GM12878 (cell line): ENCODE results near the gene RGL1. TPM values are rescaled to one million over a fixed set of nuclear protein-coding genes. Genes with fewer than 3 reads are reported as not detected.

ENCODE experiments used
- ATAC-seq: fragments of 200-7000 bp; cut with Tn5 transposase; 3 replicates; pipeline ENCODE4 v1.9.1; 2020; ENCODE audit warnings: mild to moderate bottlenecking, moderate library complexity
- BruUV-seq: library from RNA; stranded (reverse); fragments of 400-500 nt; replicated peaks from 2 replicates; lab custom pipeline; 2021; lab: Mats Ljungman, UMichigan
- CTCF ChIA-PET: fragments of 300-600 bp; sonication (Branson Sonifier 250); formaldehyde crosslinking; extraction: SDS; loops from one replicate; lab custom pipeline; 2021; ENCODE audit warnings: inconsistent platforms; lab: Yijun Ruan, JAX
- POLR2A ChIA-PET: fragments of 350-600 bp; formaldehyde crosslinking; extraction: SDS; loops from one replicate; lab custom pipeline; 2021; ENCODE audit warnings: inconsistent platforms; lab: Charles Lee
- RAD21 ChIA-PET: fragments of 300-600 bp; sonication (Branson Sonifier 250); formaldehyde crosslinking; loops from one replicate; lab custom pipeline; 2023; ENCODE audit warnings: antibody characterized with exemption; ENCODE audit not compliant: unreplicated experiment; lab: Charles Lee
- SMC1A ChIA-PET: fragments of 300-600 bp; sonication (Branson Sonifier 250); formaldehyde crosslinking; loops from one replicate; lab custom pipeline; 2023; ENCODE audit not compliant: unreplicated experiment, uncharacterized antibody; lab: Charles Lee
- DNase-seq: peaks from one replicate; pipeline ENCODE4 v3.0.0-alpha.2; 2011; ENCODE audit warnings: low read depth, low spot score
- FAIRE-seq: peaks from 3 replicates; lab custom pipeline; 2011; peaks lifted over from hg19 to GRCh38; lab: Jason Lieb, UNC
- H2AFZ ChIP-seq: 2 replicates; pipeline ENCODE4 v1.6.0; 2011; ENCODE audit warnings: low read depth, low read length, control low read depth; ENCODE audit not compliant: control insufficient read depth
- H3K27ac ChIP-seq: 2 replicates; pipeline ENCODE4 v1.5.1; 2011; ENCODE audit warnings: control low read depth; ENCODE audit not compliant: control insufficient read depth, insufficient read depth
- H3K27me3 ChIP-seq, 2 experiments: replicated peaks in 1 of 2; 2 replicates each; pipeline versions ENCODE4 v1.6.0 to v1.6.1; 2011; ENCODE audit warnings: low read length in 1 of 2; ENCODE audit not compliant: control insufficient read depth in 2 of 2, insufficient read depth in 2 of 2
- H3K36me3 ChIP-seq, 2 experiments: 2 replicates each; pipeline ENCODE4 v1.5.1; 2011; ENCODE audit warnings: low read length in 1 of 2; ENCODE audit not compliant: control insufficient read depth in 2 of 2, insufficient read depth in 2 of 2
- H3K4me1 ChIP-seq: 2 replicates; pipeline ENCODE4 v1.6.1; 2011; ENCODE audit warnings: mild to moderate bottlenecking, low read length, moderate library complexity, mixed read lengths; ENCODE audit not compliant: control insufficient read depth, insufficient read depth
- H3K4me2 ChIP-seq: 2 replicates; pipeline ENCODE4 v1.6.0; 2011; ENCODE audit warnings: control low read depth; ENCODE audit not compliant: control insufficient read depth, insufficient read depth
- H3K4me3 ChIP-seq: fragments of 200-600 bp; sonication (generic); 2 replicates; pipeline ENCODE4 v1.5.1; 2016
- H3K79me2 ChIP-seq: 2 replicates; pipeline ENCODE4 v1.6.0; 2011; ENCODE audit warnings: low read length; ENCODE audit not compliant: control insufficient read depth, insufficient read depth
- H3K9ac ChIP-seq: 2 replicates; pipeline ENCODE4 v1.8.0; 2011; ENCODE audit warnings: low read length, control low read depth, mixed read lengths; ENCODE audit not compliant: control insufficient read depth, insufficient read depth
- H3K9me3 ChIP-seq: replicated peaks from 3 replicates; pipeline ENCODE4 v1.5.1; 2011; ENCODE audit warnings: mild to moderate bottlenecking, low read length; ENCODE audit not compliant: control insufficient read depth, insufficient read depth
- H4K20me1 ChIP-seq: 2 replicates; pipeline ENCODE4 v1.6.0; 2011; ENCODE audit not compliant: control insufficient read depth, insufficient read depth
- PBX3 ChIP-seq: IDR thresholded peaks from 2 replicates; pipeline ENCODE4 v1.6.1; 2011; ENCODE audit warnings: mild to moderate bottlenecking, low read depth, low read length, moderate library complexity; ENCODE audit not compliant: insufficient replicate concordance
- PML ChIP-seq: IDR thresholded peaks from 2 replicates; pipeline ENCODE4 v1.6.1; 2012; ENCODE audit warnings: low read length, inconsistent platforms
- POLR2A ChIP-seq: IDR thresholded peaks from 2 replicates; pipeline ENCODE4 v1.6.1; 2011; ENCODE audit warnings: low read depth, mild to moderate bottlenecking, low read length
- RUNX3 ChIP-seq: IDR thresholded peaks from 2 replicates; pipeline ENCODE4 v1.6.1; 2012; ENCODE audit warnings: low read length, inconsistent platforms
- TCF7 ChIP-seq: IDR thresholded peaks from 2 replicates; pipeline ENCODE4 v1.6.1; 2014; ENCODE audit warnings: antibody characterized with exemption, borderline replicate concordance
- YBX1 ChIP-seq: fragments of 450-650 bp; IDR thresholded peaks from 2 replicates; pipeline ENCODE4 v1.6.1; 2016; ENCODE audit warnings: antibody characterized with exemption
- WGBS: methylation state at CpG from one replicate; pipeline ENCODE4 v1.1.6; 2016; ENCODE audit warnings: low lambda C conversion rate; ENCODE audit not compliant: insufficient replicate concordance, insufficient coverage; ENCODE audit errors: missing lambda C conversion rate; 5-methylcytosine and 5-hydroxymethylcytosine counted together
- in situ Hi-C: fragments of 300-500 bp; cut with MboI; formaldehyde crosslinking; loops from 9 replicates; pipeline ENCODE4 v1.14.3; 2018; ENCODE audit warnings: mixed read lengths
- intact Hi-C: fragments of 100-400 bp; cut with micrococcal nuclease; formaldehyde crosslinking; loops from one replicate; pipeline ENCODE4 v1.14.2; 2022; ENCODE audit not compliant: unreplicated experiment
- polyA plus RNA-seq, 11 experiments: library from polyadenylated mRNA; depleted of rRNA in 4 of 11; unstranded in 6 of 11; stranded (reverse) in 5 of 11; fragments of >200 nt; fragmentation: Nextera tagmentation in 4 of 11; fragmentation: Illumina TruSeq in 1 of 11; extraction: Ambion mirVana in 4 of 11; extraction: Trizol in 1 of 11; gene quantifications; 1 replicate in 1 of 11; 2 replicates in 10 of 11; pipeline versions ENCODE4 v1.2.1 to v1.2.3, GENCODE V29; 2011 to 2016; ENCODE audit warnings: inconsistent platforms in 2 of 11, missing spikeins in 2 of 11, low read depth in 1 of 11
- total RNA-seq, 4 experiments: library from RNA; depleted of rRNA in 3 of 4; stranded (reverse); fragments of >200 nt in 3 of 4; fragmentation: Illumina TruSeq in 1 of 4; extraction: Trizol in 1 of 4; gene quantifications; 2 replicates each; pipeline versions ENCODE4 v1.2.1 to v1.2.3, GENCODE V29; 2013 to 2021

Gene RGL1
- total and polyA plus RNA-seq, 10 of the 15 experiments (the other 5 are each of a cell fraction or from before 2014, with no cell fraction given), result 8.1 to 25.0 (median 19.0) TPM

GRCh38 chr1:183806125-183806524 lies 1.2 kb downstream of the RGL1 start:
- Histone ChIP-seq H2AFZ (peak overlapping the region; percentile 20; the same call in 1 of the 2 replicates), H3K36me3 (no peaks in the 10 kb centered on the region), H3K9ac (peak overlapping the region; percentile 97), H4K20me1 (no peaks in the 10 kb centered on the region), H3K4me2 (peak overlapping the region; percentile 74), H3K9me3 (peaks cover 8% of the 10 kb centered on the region), H3K4me3 (peak overlapping the region; percentile 90), H3K79me2 (peaks cover 63% of the 10 kb centered on the region), H3K4me1 (peaks cover 18% of the 10 kb centered on the region; the same call in 1 of the 2 replicates), H3K27me3 (no peaks in the 10 kb centered on the region), H3K27ac (peak overlapping the region; percentile 93)
- CTCF ChIA-PET, result interaction anchor here (1.0 to 3.6 kb wide), 7 partner anchors 9 to 151 kb away, joined by 3 to 19 read pairs (median 7); no protein-coding TSS in a partner anchor
- SMC1A ChIA-PET, result interaction anchor here (0.6 to 6.4 kb wide), 24 partner anchors 8 to 174 kb away, joined by 3 to 42 read pairs (median 4); partner anchors contain the start of gene APOBEC4
- intact Hi-C loops, result loop anchor here (2.0 to 5.0 kb wide), 5 partner anchors 74 to 151 kb away; no protein-coding TSS in a partner anchor
- BruUV-seq, result no TSS peak
- FAIRE-seq (no peak), ATAC-seq (no peak), DNase-seq (no peak)
- TF ChIP-seq RUNX3 (peak; percentile 30; the same call in 1 of the 2 replicates), TCF7 (no peak)
- whole genome bisulfite sequencing, result 8% methylated on average over 4 of the region's 4 CpGs
- POLR2A ChIA-PET, result interaction anchor here (0.5 to 1.3 kb wide), 4 partner anchors 10 to 172 kb away, joined by 4 to 7 read pairs (median 4); no protein-coding TSS in a partner anchor
- RAD21 ChIA-PET, result interaction anchor here (0.9 to 3.7 kb wide), 8 partner anchors 36 to 152 kb away, joined by 3 to 25 read pairs (median 4); no protein-coding TSS in a partner anchor
- in situ Hi-C loops, result no loop called here

GRCh38 chr1:183806675-183807074 lies 1.8 kb downstream of the RGL1 start:
- FAIRE-seq (no peak), DNase-seq (no peak), ATAC-seq (peak; percentile 35)
- Histone ChIP-seq H3K4me2 (peak overlapping the region; percentile 74), H3K4me3 (peak overlapping the region; percentile 90), H3K4me1 (peaks cover 18% of the 10 kb centered on the region; the same call in 1 of the 2 replicates), H3K27me3 (no peaks in the 10 kb centered on the region), H3K36me3 (no peaks in the 10 kb centered on the region), H3K9me3 (peaks cover 5% of the 10 kb centered on the region), H4K20me1 (no peaks in the 10 kb centered on the region), H3K79me2 (peaks cover 69% of the 10 kb centered on the region), H3K9ac (peak overlapping the region; percentile 97), H3K27ac (peak overlapping the region; percentile 93), H2AFZ (no peak overlapping the region)
- POLR2A ChIA-PET, result interaction anchor here (0.5 to 1.6 kb wide), 6 partner anchors 15 to 172 kb away, joined by 3 to 7 read pairs (median 4); no protein-coding TSS in a partner anchor
- SMC1A ChIA-PET, result interaction anchor here (0.6 to 6.4 kb wide), 22 partner anchors 9 to 174 kb away, joined by 3 to 42 read pairs (median 4); partner anchors contain the start of gene APOBEC4
- in situ Hi-C loops (no loop called here), intact Hi-C loops (loop anchor here (1.0 to 5.0 kb wide), 6 partner anchors 36 to 152 kb away; no protein-coding TSS in a partner anchor)
- WGBS, result 0% methylated on average over 1 of the region's 1 CpG
- CTCF ChIA-PET, result interaction anchor here (0.9 to 3.6 kb wide), 8 partner anchors 16 to 152 kb away, joined by 3 to 19 read pairs (median 7); no protein-coding TSS in a partner anchor
- no peak for TF ChIP-seq YBX1
- TF ChIP-seq PML, result no peak
- no peak for TF ChIP-seq PBX3
- TF ChIP-seq POLR2A, result 0 out of 2 replicates have a peak, but pooled peaks have one; percentile 20
- RAD21 ChIA-PET, result interaction anchor here (0.9 to 3.7 kb wide), 10 partner anchors 36 to 153 kb away, joined by 3 to 25 read pairs (median 4); no protein-coding TSS in a partner anchor
- no TSS peak for BruUV-seq
